Nephron (organoid): ENCODE results near the gene CACYBP.
A peak's percentile ranks its signal among the peaks of the same experiment; 100 is the strongest.

Experiments used
- H3K27ac Mint-ChIP-seq, 3 experiments: 2 replicates each; pipeline ENCODE4 v1.8.0; 2020; ENCODE audit warnings: mixed read lengths in 3 of 3, mild to moderate bottlenecking in 2 of 3, moderate library complexity in 1 of 3
- H3K27me3 Mint-ChIP-seq: 2 replicates; pipeline ENCODE4 v1.8.0; 2021; ENCODE audit warnings: low read depth, mild to moderate bottlenecking, moderate library complexity, mixed read lengths
- H3K36me3 Mint-ChIP-seq: 2 replicates; pipeline ENCODE4 v1.8.0; 2020; ENCODE audit warnings: low read depth, mixed read lengths
- H3K4me1 Mint-ChIP-seq: 2 replicates; pipeline ENCODE4 v1.8.0; 2020; ENCODE audit warnings: mixed read lengths
- H3K4me3 Mint-ChIP-seq, 3 experiments: 2 replicates each; pipeline ENCODE4 v1.8.0; 2020; ENCODE audit warnings: mild to moderate bottlenecking in 3 of 3, mixed read lengths in 3 of 3, moderate library complexity in 2 of 3
- H3K9me3 Mint-ChIP-seq: 2 replicates; pipeline ENCODE4 v1.8.0; 2020; ENCODE audit warnings: mixed read lengths
- TF ChIP-seq, protein P1 (sequence below), 3 experiments: fragments of 200-600 bp; sonication (generic); IDR thresholded peaks; one replicate each; pipeline ENCODE4 v1.5.0; 2021; ENCODE audit warnings: antibody characterized with exemption in 3 of 3; ENCODE audit not compliant: unreplicated experiment in 3 of 3

CACYBP gene

DNA sequence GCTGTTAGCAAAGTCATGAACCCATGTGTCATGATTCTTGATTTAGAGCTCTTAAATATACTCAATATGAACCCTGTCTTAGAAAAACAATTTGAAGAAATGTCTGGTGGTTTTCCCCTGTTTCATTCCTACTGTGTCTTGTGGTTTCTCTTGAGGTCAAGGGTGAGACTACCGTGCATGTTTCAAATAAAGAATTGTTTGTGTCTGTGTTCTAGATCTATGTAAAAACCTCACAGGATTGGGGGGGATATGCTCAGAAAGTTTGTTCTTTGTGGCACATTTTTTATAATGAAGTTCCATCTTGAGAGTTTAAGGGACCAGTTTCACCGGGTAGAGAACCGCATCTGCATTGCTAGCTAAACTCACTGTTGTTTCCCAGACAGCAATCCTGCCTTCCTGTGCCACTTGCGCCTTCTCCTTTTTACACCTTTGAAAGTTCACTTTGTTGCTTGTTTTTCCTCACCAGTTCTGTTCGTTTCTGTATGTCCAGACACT is 30.9 kb upstream of the CACYBP start:
- no peaks in the 10 kb centered on the region for H3K9me3 Mint-ChIP-seq
- no peaks in the 10 kb centered on the region for H3K27me3 Mint-ChIP-seq
- H3K4me3 Mint-ChIP-seq = no peak overlapping the region
- no peaks in the 10 kb centered on the region for H3K36me3 Mint-ChIP-seq
- peak overlapping the region in 2 of 3 experiments; percentile 66 to 76 for H3K27ac Mint-ChIP-seq
- TF ChIP-seq, protein P1, sequence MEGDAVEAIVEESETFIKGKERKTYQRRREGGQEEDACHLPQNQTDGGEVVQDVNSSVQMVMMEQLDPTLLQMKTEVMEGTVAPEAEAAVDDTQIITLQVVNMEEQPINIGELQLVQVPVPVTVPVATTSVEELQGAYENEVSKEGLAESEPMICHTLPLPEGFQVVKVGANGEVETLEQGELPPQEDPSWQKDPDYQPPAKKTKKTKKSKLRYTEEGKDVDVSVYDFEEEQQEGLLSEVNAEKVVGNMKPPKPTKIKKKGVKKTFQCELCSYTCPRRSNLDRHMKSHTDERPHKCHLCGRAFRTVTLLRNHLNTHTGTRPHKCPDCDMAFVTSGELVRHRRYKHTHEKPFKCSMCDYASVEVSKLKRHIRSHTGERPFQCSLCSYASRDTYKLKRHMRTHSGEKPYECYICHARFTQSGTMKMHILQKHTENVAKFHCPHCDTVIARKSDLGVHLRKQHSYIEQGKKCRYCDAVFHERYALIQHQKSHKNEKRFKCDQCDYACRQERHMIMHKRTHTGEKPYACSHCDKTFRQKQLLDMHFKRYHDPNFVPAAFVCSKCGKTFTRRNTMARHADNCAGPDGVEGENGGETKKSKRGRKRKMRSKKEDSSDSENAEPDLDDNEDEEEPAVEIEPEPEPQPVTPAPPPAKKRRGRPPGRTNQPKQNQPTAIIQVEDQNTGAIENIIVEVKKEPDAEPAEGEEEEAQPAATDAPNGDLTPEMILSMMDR (IDR thresholded peaks at IDR 0.05; ENCODE audit: unreplicated experiment in 3 of 3) = no peak
- H3K4me1 Mint-ChIP-seq = peaks cover 43% of the 10 kb centered on the region

DNA sequence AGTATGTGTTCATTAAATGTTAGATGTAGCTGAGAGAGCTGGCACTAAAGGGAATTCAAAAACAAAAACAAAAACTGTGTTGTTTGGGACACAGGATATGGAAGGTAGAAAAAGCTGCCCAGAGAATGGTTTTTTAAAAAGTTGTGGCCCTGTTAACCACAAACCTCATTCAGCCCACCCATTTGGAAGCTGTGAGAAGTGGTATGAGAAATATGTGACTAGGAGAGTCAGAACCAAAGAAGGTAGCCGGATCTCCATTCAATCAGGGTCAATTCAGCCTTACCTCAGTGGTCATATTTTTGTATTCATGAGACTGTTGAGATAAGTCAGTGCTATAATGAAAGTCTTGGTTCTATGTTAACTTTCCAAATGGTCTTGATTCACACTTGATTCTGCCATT is 29.8 kb upstream of the CACYBP start:
- Mint-ChIP-seq H3K27ac (no peak overlapping the region), H3K36me3 (no peaks in the 10 kb centered on the region), H3K4me3 (no peak overlapping the region), H3K4me1 (peaks cover 31% of the 10 kb centered on the region), H3K9me3 (no peaks in the 10 kb centered on the region), H3K27me3 (no peaks in the 10 kb centered on the region)
- TF ChIP-seq, protein P1 (IDR thresholded peaks at IDR 0.05; ENCODE audit: unreplicated experiment in 3 of 3) = no peak

DNA sequence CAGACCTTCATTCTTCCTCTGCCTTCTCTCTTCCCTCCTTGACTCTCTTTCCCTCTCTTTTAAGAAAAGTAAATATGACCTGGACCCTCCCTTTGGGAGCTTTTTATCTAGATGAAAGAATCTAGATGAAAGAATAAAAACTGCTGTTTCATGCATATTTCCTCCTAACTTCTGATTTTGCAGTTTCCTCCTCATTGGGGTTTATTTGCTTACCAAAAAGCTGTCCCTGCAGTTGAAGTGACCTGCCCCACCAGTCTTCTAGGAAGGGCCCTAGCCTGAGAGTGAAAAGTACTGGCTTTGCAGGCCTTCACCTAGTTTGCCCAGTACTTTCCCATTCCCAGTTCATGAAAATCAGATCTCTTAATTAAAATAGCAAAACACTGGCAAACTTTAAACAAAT is 28.3 kb upstream of the CACYBP start:
- TF ChIP-seq, protein P1 (IDR thresholded peaks at IDR 0.05; ENCODE audit: unreplicated experiment in 3 of 3) = no peak
- Mint-ChIP-seq H3K36me3 (no peaks in the 10 kb centered on the region), H3K9me3 (no peaks in the 10 kb centered on the region), H3K4me3 (no peak overlapping the region), H3K27me3 (no peaks in the 10 kb centered on the region), H3K27ac (peak overlapping the region in 2 of 3 experiments; percentile 29 to 32), H3K4me1 (peaks cover 16% of the 10 kb centered on the region)

DNA sequence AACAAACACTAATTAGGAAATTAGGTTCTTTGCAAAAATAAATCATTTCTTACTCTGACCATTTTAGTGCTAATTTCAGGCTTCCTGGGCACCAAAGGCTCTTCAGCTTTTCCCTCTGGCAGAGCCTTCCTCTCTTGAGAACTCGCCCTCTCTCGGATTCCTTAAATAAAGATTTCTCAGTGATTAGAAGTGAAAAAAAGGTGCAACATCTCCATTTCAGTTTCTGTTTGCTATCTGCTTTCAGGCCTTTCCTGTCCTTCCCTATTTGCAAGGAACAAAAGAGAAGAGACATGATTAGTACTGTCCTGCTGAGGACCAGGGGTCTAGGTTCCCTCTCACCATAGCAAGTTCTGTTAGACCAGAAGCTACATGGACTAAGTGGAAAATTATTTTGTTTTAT is 27.8 kb upstream of the CACYBP start:
- H3K4me3 Mint-ChIP-seq = no peak overlapping the region
- H3K36me3 Mint-ChIP-seq = no peaks in the 10 kb centered on the region
- H3K27me3 Mint-ChIP-seq = no peaks in the 10 kb centered on the region
- TF ChIP-seq, protein P1 (IDR thresholded peaks at IDR 0.05; ENCODE audit: unreplicated experiment in 3 of 3) = no peak
- no peak overlapping the region for H3K27ac Mint-ChIP-seq
- no peaks in the 10 kb centered on the region for H3K9me3 Mint-ChIP-seq
- peaks cover 15% of the 10 kb centered on the region for H3K4me1 Mint-ChIP-seq

DNA sequence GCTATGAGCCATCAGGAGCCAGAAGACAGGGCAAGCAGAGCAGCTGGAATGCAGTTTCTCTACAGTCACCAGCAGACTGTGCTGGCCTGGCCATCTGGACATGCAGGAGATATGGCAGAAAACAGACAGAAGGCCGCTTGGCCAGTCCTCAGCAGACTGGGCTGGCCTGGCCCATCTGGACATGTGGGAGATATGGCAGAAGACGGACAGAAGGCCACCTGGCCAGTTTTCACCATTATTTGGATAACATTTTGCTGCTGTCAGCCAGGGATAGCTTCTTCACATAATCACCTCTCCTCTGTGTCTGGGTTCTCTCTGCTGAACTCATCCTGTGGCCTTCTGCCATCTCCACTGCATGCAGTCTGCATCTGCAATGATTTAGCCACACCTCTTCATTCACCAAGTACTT is 25.0 kb upstream of the CACYBP start:
- Mint-ChIP-seq H3K4me3 (no peak overlapping the region), H3K9me3 (no peaks in the 10 kb centered on the region), H3K36me3 (no peaks in the 10 kb centered on the region), H3K4me1 (no peaks in the 10 kb centered on the region), H3K27me3 (no peaks in the 10 kb centered on the region), H3K27ac (no peak overlapping the region)
- TF ChIP-seq, protein P1 (IDR thresholded peaks at IDR 0.05; ENCODE audit: unreplicated experiment in 3 of 3) = no peak

DNA sequence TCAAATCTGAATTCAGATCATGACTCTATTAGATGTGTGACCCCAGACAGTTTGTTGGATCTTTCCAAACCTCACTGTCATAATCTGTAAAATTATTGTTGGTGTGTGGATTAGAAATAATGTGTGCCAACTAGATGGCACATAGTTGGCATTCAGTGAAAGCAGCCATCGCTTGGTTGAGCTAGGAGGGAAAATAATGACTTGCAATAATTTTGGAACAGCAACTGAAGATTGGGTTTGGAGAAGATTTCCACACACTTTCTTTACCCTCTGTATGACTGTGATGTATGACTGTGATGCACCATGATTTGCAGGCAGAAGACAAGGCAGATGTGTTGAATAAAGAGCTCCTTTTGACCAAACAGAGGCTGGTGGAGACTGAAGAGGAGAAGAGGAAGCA is 24.0 kb upstream of the CACYBP start:
- TF ChIP-seq, protein P1 (IDR thresholded peaks at IDR 0.05; ENCODE audit: unreplicated experiment in 3 of 3) = no peak
- no peaks in the 10 kb centered on the region for H3K36me3 Mint-ChIP-seq
- H3K9me3 Mint-ChIP-seq = no peaks in the 10 kb centered on the region
- H3K27me3 Mint-ChIP-seq = no peaks in the 10 kb centered on the region
- H3K4me3 Mint-ChIP-seq = no peak overlapping the region
- no peak overlapping the region for H3K27ac Mint-ChIP-seq
- no peaks in the 10 kb centered on the region for H3K4me1 Mint-ChIP-seq
